HepG2 (cell line): Measurements from ENCODE around the gene ARHGEF26. TPM values are rescaled to one million over a fixed set of nuclear protein-coding genes. Genes with fewer than 3 reads are reported as not detected.

Source experiments
- ATAC-seq: fragments of 200-7000 bp; cut with Tn5 transposase; 3 replicates; pipeline ENCODE4 v1.9.1; 2020; ENCODE audit warnings: mild to moderate bottlenecking, moderate library complexity
- BruUV-seq: library from RNA; stranded (reverse); fragments of 400-500 nt; replicated peaks from 2 replicates; lab custom pipeline; 2021; lab: Mats Ljungman, UMichigan
- CTCF ChIA-PET: fragments of 300-600 bp; formaldehyde crosslinking; extraction: SDS; loops from one replicate; lab custom pipeline; 2021; ENCODE audit warnings: low total read pairs, inconsistent platforms, low intra/inter-chr PET ratio; lab: Yijun Ruan, JAX
- POLR2A ChIA-PET: fragments of 350-600 bp; sonication (Branson Sonifier 250); formaldehyde crosslinking; loops from one replicate; lab custom pipeline; 2020; ENCODE audit warnings: antibody characterized with exemption, inconsistent platforms; lab: Yijun Ruan, JAX
- DNase-seq: peaks from one replicate; pipeline ENCODE4 v3.0.0-alpha.2; 2015; ENCODE audit warnings: low spot score
- FAIRE-seq: peaks from 3 replicates; lab custom pipeline; 2011; peaks lifted over from hg19 to GRCh38; lab: Jason Lieb, UNC
- H2AFZ ChIP-seq: one replicate; pipeline ENCODE4 v1.6.1; 2011; ENCODE audit warnings: low read length, inconsistent platforms
- H3K27ac ChIP-seq: fragments of 300-600 bp; 3 replicates; pipeline ENCODE4 v1.8.0; 2011; ENCODE audit warnings: mixed run types, mild to moderate bottlenecking, mixed read lengths, low read length, inconsistent platforms; ENCODE audit not compliant: insufficient read depth; ENCODE audit errors: extremely low read length
- H3K27me3 ChIP-seq, 2 experiments: fragments of 200-600 bp in 1 of 2; 2 replicates in 1 of 2; 3 replicates in 1 of 2; pipeline versions ENCODE4 v1.6.0 to v1.8.0; 2011; ENCODE audit warnings: low read length in 2 of 2, mild to moderate bottlenecking in 2 of 2, moderate library complexity in 2 of 2, inconsistent platforms in 1 of 2; ENCODE audit not compliant: insufficient read depth in 2 of 2, control insufficient read depth in 1 of 2
- H3K36me3 ChIP-seq, 2 experiments: fragments of 200-600 bp in 1 of 2; replicated peaks in 1 of 2; 2 replicates in 1 of 2; 3 replicates in 1 of 2; pipeline versions ENCODE4 v1.5.1 to v1.8.0; 2011; ENCODE audit warnings: low read length in 2 of 2, inconsistent platforms in 1 of 2; ENCODE audit not compliant: insufficient read depth in 2 of 2, control insufficient read depth in 1 of 2
- H3K4me1 ChIP-seq: 2 replicates; pipeline ENCODE4 v1.5.1; 2012; ENCODE audit warnings: low read length, inconsistent platforms; ENCODE audit not compliant: insufficient read depth
- H3K4me2 ChIP-seq: 2 replicates; pipeline ENCODE4 v1.6.0; 2011; ENCODE audit warnings: low read depth, low read length, inconsistent platforms
- H3K4me3 ChIP-seq, 3 experiments: fragments of 200-600 bp in 1 of 3; sonication (generic), shearing (Covaris generic) in 1 of 3; replicated peaks in 1 of 3; 2 replicates each; pipeline ENCODE4 v1.5.1; 2011 to 2016; ENCODE audit warnings: low read length in 3 of 3, inconsistent platforms in 2 of 3, low read depth in 2 of 3, mild to moderate bottlenecking in 2 of 3, control low read depth in 1 of 3, mixed read lengths in 1 of 3; ENCODE audit not compliant: insufficient read depth in 1 of 3
- H3K79me2 ChIP-seq: one replicate; pipeline ENCODE4 v1.6.1; 2011; ENCODE audit warnings: low read length, inconsistent platforms; ENCODE audit not compliant: insufficient read depth
- H3K9ac ChIP-seq: 2 replicates; pipeline ENCODE4 v1.6.0; 2011; ENCODE audit warnings: mild to moderate bottlenecking, low read depth, low read length, inconsistent platforms; ENCODE audit not compliant: insufficient read depth
- H3K9me3 ChIP-seq: 2 replicates; pipeline ENCODE4 v1.5.1; 2012; ENCODE audit warnings: mild to moderate bottlenecking, low read length
- H4K20me1 ChIP-seq: 2 replicates; pipeline ENCODE4 v1.6.0; 2011; ENCODE audit warnings: inconsistent platforms, mild to moderate bottlenecking, low read length, moderate library complexity; ENCODE audit not compliant: insufficient read depth
- AFF4 ChIP-seq: sonication (generic); formaldehyde crosslinking; IDR thresholded peaks from 2 replicates; pipeline ENCODE4 v1.4.0; 2020; ENCODE audit warnings: missing genetic modification reagents
- AGO1 ChIP-seq: fragments of 200-400 bp; formaldehyde crosslinking; IDR thresholded peaks from 2 replicates; pipeline ENCODE4 v1.6.1; 2017; ENCODE audit warnings: mild to moderate bottlenecking, low read depth, low read length, moderate library complexity; ENCODE audit not compliant: poor library complexity, severe bottlenecking
- CREM ChIP-seq, 2 experiments: sonication (generic) in 1 of 2; formaldehyde crosslinking in 1 of 2; IDR thresholded peaks; 2 replicates each; pipeline versions ENCODE4 v1.4.0 to v1.6.1; 2016 to 2020; ENCODE audit warnings: antibody characterized with exemption in 1 of 2, mild to moderate bottlenecking in 1 of 2, missing genetic modification reagents in 1 of 2
- FIP1L1 ChIP-seq: fragments of 200-400 bp; formaldehyde crosslinking; IDR thresholded peaks from 2 replicates; pipeline ENCODE4 v1.6.1; 2018; ENCODE audit warnings: low read depth, mild to moderate bottlenecking, low read length, moderate library complexity, borderline replicate concordance; ENCODE audit not compliant: insufficient read depth
- MXD4 ChIP-seq: IDR thresholded peaks from 2 replicates; pipeline ENCODE4 v1.6.1; 2016; ENCODE audit warnings: mild to moderate bottlenecking, missing biosample characterization, missing genetic modification reagents
- NFE2L1 ChIP-seq: sonication (generic); formaldehyde crosslinking; IDR thresholded peaks from 2 replicates; pipeline ENCODE4 v1.4.0; 2020; ENCODE audit warnings: missing genetic modification reagents, mild to moderate bottlenecking, borderline replicate concordance
- NR0B2 ChIP-seq: sonication (generic); formaldehyde crosslinking; IDR thresholded peaks from 2 replicates; pipeline ENCODE4 v1.4.0; 2020; ENCODE audit warnings: mild to moderate bottlenecking, missing genetic modification reagents
- ZEB1 ChIP-seq: IDR thresholded peaks from 2 replicates; pipeline ENCODE4 v1.6.1; 2012; ENCODE audit warnings: mild to moderate bottlenecking, low read depth, inconsistent platforms; ENCODE audit not compliant: insufficient replicate concordance
- ZMYM2 ChIP-seq: sonication (generic); formaldehyde crosslinking; IDR thresholded peaks from 2 replicates; pipeline ENCODE4 v1.8.0; 2022; ENCODE audit warnings: mild to moderate bottlenecking, missing genetic modification reagents
- ZNF333 ChIP-seq: sonication (generic); formaldehyde crosslinking; IDR thresholded peaks from 2 replicates; pipeline ENCODE4 v1.4.0; 2020; ENCODE audit warnings: mild to moderate bottlenecking, missing genetic modification reagents, borderline replicate concordance
- ZNF678 ChIP-seq: sonication (generic); formaldehyde crosslinking; IDR thresholded peaks from 2 replicates; pipeline ENCODE4 v1.4.0; 2020; ENCODE audit warnings: mild to moderate bottlenecking, missing genetic modification reagents
- WGBS: methylation state at CpG from one replicate; pipeline ENCODE4 v1.1.6; 2017; ENCODE audit warnings: low lambda C conversion rate; 5-methylcytosine and 5-hydroxymethylcytosine counted together
- in situ Hi-C: cut with HindIII; loops from 2 replicates; pipeline ENCODE4 v1.10.0; 2017; ENCODE audit warnings: low pct_unique_long_range_greater_than_20kb; ENCODE audit not compliant: extremely low pct_ligation_motif_present
- intact Hi-C: fragments of 100-400 bp; cut with micrococcal nuclease; formaldehyde crosslinking; loops from one replicate; pipeline ENCODE4 v1.10.0; 2022; ENCODE audit not compliant: unreplicated experiment
- polyA plus RNA-seq, 8 experiments: library from polyadenylated mRNA; depleted of rRNA in 3 of 8; stranded (reverse) in 7 of 8; unstranded in 1 of 8; fragments of >200 nt; fragmentation: Illumina TruSeq in 4 of 8; extraction: Trizol in 4 of 8; gene quantifications; 2 replicates each; pipeline versions ENCODE4 v1.2.1 to v1.2.3, GENCODE V29; 2011 to 2016; ENCODE audit warnings: low read depth in 4 of 8, missing spikeins in 1 of 8, mixed read lengths in 1 of 8; ENCODE audit not compliant: insufficient read depth in 1 of 8
- total RNA-seq, 5 experiments: library from RNA; depleted of rRNA; stranded (reverse); fragments of >200 nt; fragmentation: Illumina TruSeq; extraction: Trizol; gene quantifications; 2 replicates each; pipeline ENCODE4 v1.2.3, GENCODE V29; 2016; ENCODE audit warnings: low read depth in 1 of 5

The ARHGEF26 gene
- total and polyA plus RNA-seq, 2 of the 13 experiments (the other 11 are each of a cell fraction or from before 2014, with no cell fraction given), result 0.74 to 6.1 TPM

GRCh38 chr3:154143873-154144272, 22.7 kb downstream of the ARHGEF26 start:
- POLR2A ChIA-PET, result no interaction called here
- Histone ChIP-seq H3K4me1 (peaks cover 15% of the 10 kb centered on the region), H2AFZ (no peak overlapping the region), H3K9ac (no peak overlapping the region), H3K9me3 (no peaks in the 10 kb centered on the region), H3K79me2 (no peaks in the 10 kb centered on the region), H3K4me2 (no peak overlapping the region), H3K27ac (no peak overlapping the region), H3K4me3 (no peak overlapping the region), H4K20me1 (no peaks in the 10 kb centered on the region), H3K27me3 (0 out of 5 replicates have a peak, but pooled peaks cover 0 to 4% of the 10 kb centered on the region in 2 experiments), H3K36me3 (no peaks in the 10 kb centered on the region)
- CTCF ChIA-PET, result no interaction called here
- ATAC-seq, result no peak
- intact Hi-C loops, result no loop called here
- TF ChIP-seq ZNF333 (CRISPR knock-in tag), result no peak
- no peak for TF ChIP-seq ZEB1
- TF ChIP-seq FIP1L1, result no peak
- TF ChIP-seq ZNF678, result no peak
- no peak for TF ChIP-seq MXD4 (CRISPR knock-in tag)
- no peak for TF ChIP-seq AGO1
- TF ChIP-seq CREM (IDR thresholded peaks at IDR 0.05), result no peak
- TF ChIP-seq CREM (CRISPR knock-in tag; IDR thresholded peaks at IDR 0.05), result no peak
- TF ChIP-seq AFF4 (CRISPR knock-in tag), result no peak
- no peak for TF ChIP-seq NFE2L1 (CRISPR knock-in tag)
- no peak for TF ChIP-seq ZMYM2 (CRISPR knock-in tag)
- no peak for TF ChIP-seq NR0B2 (CRISPR knock-in tag)
- no peak for DNase-seq
- BruUV-seq, result no TSS peak
- WGBS, result 75% methylated on average over 2 of the region's 2 CpGs
- no peak for FAIRE-seq
- in situ Hi-C loops, result no loop called here
